ENCODE data around the gene SHB.

- TF ChIP-seq CTCF (IDR thresholded peaks at IDR 0.05): no peak
- no peak for TF ChIP-seq POLR2A (IDR thresholded peaks at IDR 0.05)
Observed at GRCh38 chr9:38106488-38106887, 37.5 kb upstream of the SHB start.
